HG03558 (cell line): ENCODE results near the gene TPP1.

Source experiments
- ATAC-seq: cut with Tn5 transposase; IDR thresholded peaks from one replicate; pipeline ENCODE4 v1.9.1; 2021; ENCODE audit warnings: moderate number of reproducible peaks; ENCODE audit not compliant: unreplicated experiment; ENCODE audit errors: extremely low read depth

Gene TPP1

DNA sequence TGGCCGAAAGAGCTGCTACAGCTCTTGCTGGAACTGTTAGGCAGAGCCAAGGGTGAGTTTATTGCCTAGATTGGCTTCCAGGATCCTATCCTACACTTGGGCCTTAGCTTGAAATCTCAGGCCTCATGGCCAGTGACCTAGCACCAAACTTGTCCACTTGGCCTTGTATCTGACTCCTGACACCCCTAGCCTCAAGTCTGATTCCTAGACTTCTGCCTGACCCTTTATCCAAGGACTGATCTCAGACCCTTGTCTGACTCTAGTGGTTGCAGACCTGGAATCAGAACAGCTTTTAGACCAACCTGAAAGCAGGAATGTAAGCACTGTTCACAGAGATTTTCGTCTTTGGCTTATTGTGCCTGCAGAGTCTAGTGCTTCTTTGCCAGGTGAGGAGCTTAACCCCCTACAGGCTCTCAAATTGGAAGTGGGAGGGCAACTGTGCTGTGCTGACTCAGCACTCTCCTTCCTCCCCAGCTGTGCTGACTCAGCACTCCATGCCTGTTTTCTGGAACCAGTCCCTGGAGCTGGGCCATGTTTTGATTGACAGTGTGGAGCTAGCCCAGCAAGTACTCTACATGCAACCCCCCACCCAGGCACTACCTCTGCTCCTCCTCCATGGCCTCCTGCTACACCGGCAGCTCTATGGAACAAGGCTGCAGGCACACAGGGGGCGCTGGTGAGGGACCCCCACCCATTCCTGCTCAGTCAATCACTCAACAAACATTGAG is 50.9 kb downstream of the TPP1 start:
- no peak for ATAC-seq

DNA sequence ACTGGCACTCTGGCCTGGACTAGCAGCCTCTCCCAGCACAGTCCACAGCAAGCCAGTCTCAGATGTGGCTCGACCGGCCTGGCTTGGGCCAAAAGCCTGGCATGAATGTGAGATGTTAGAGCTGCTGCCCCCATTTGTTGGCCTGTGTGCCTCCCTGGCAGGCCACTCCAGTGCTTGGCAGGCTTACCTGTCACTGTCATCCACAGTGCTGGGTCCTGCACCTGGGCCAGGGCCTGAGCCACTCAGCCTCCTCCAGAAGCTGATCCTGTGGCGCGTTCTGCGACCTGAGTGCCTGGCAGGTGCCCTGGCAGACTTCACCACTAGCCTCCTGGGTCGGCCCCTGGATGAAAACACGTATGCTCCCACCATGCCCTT is 51.9 kb downstream of the TPP1 start:
- ATAC-seq: no peak

DNA sequence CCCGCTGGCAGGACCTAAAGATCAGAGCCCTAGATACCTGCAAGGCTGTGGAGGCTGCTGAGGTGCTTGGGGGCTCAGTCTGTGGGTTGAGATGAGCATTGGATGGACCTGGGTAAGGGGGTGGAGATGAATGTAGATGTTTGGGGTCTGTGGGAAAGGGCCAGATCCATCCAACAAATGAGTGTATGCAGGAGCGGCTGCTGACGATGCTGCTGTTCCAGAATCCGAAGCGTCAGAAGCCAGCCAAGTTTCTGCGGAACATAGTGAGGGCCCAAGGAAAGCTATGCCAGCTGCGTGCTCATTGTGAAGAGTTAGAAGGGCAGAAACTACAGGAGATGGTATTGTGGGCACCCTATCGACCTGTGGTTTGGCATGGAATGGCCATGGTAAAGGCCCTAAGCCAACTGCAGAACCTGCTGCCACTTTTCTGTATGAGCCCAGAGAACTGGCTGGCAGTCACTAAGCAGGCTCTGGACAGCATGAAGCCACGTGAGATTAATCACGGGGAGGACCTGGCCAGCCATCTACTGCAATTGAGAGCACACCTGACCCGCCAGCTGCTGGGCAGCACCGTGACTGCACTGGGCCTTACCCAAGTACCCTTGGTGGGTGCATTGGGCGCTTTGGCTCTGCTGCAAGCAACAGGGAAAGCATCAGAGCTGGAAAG is 52.4 kb downstream of the TPP1 start:
- no peak for ATAC-seq

DNA sequence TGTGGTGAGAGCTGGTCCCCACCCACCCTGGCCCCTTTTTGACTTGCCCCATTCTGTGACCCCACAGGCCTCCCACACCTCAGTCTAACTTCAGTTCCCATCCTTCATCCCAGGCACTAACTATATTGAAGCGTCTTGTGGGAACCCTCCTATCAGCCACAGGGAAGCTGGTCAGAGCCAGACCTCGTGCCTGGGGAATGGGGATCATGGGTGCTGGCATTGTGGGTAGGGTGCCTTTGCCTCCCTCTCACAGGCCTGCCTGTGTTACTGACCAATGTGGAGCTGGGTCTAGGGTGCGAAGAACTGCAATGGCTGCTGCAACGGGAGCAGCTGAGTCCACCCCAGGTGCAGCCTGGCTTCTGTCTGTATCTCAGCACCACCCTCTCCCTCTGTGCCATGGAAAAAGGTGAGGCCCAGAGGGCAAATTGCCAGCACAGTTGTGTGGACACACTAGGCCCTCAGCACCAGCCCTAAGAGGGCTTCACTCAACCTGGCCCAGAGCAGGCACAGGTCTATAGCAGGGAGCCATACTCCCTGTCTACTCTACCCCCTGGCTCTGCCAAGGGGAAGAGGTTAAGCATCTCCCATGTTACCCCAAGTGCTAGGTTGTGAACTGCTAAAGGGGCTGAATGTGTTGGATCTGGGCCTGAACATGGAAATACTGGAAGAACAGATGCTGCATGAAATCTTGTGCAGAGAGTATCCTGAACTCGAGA is 53.1 kb downstream of the TPP1 start:
- ATAC-seq: no peak

DNA sequence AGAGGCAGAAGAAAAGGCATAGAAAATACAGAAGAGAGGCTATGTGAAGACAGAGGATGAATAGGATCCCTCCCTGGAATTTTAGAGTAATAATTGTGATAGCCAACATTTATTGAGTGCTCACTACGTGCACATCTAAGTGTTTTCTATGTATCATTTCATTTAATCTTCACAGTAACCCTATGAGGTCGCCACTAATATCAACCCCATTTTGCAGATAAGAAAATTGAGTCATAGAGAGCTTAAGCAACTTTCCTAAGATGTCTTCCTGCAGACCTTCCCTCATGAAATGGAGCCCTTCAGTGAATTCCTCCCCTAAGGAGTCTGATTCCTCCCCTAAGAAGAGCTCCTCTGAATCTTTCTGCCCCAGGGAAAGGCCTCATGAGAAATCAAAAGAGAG is 53.9 kb downstream of the TPP1 start:
- no peak for ATAC-seq

DNA sequence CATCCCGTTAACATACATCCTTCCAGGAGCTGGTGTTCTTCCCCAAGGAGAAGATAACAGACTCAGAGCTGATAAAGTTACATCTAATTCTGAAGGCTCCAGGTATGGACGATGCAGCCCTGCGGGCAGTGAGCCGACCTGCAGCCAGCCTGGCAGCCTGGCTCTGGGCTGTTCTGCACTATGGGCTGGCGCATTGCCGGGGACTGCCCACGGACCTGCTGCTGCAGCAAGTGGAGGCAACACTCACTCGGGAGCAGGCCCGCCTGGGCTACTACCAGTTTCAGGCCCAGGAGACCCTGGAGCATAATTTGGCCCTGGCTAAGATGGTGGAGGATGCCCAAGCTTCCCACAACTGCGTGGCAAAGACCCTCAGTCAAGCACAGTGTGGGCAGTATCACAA is 55.6 kb downstream of the TPP1 start:
- ATAC-seq: no peak

DNA sequence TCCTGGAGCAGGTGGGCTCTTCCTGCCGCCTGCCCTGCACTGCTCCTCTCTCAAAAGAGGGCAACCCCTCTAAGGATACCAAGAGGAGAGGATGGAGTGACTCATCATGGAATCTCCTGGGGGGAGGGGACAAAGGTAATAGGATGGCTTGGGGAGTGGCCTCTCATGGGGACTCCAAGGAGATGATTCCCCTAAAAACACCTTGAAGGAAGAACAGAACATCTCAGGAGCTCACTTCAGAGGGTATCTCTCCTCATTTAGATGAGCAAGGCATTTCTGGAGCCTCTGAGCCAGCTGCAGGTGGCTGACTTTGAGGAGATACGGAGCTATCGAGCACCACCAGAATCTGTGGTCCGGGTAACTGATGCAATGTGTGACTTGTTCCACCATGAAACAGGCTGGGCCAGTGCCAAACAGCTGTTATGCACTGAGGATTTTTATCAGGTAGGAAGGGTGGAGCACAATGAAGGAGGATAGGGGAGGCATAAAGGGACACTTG is 56.1 kb downstream of the TPP1 start:
- no peak for ATAC-seq
